Activated CD4-positive, alpha-beta T cell treated with anti-CD3 and anti-CD28 coated beads, Interleukin-2, amount 50 U/mL, for 48 hours (primary cell): ENCODE measurements around the gene ITPK1.
"Not testable (repeated sequence)": the region's sequence is repeated elsewhere in the genome, so short reads cannot be mapped to it uniquely, and the experiment has no call there.

ENCODE experiments used
- DNase-seq, 2 experiments: peaks; one replicate each; pipeline ENCODE4 v3.0.0-alpha.2; 2020

ITPK1 gene

DNA sequence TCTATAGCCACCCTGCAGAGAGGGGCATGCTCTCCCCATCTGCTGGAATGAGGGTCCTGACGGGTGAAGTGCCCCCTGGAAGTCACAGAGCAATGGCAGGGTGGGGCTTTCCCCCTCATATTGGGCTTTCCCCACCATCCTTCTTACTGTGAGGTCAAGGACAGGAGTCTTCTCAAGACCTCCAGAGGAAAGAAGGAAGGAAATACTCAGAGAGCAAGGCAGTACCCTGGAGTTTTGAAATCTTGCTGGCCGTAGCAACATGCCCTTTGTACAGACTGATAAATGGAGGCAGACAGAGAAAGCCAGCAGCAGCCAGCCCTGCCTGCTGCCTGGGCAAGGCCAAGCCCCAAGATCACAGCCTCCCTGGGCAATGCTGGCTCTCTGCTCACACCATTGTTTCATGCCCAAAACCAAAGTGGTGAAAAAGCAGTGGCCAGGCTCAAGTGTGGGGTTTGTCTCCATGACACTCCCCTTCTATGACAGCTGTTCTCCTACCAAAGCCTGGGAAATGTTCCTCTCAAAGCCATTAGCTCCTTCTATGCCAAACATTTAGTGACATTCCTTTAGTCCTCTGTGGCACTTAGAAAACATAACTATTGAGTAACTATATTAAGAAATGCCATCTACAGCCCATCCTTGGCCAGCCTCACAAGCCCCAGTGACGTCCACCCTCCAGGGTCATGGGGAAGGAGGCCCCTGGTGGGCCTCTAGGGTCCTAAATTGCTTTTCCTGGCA lies 13.2 kb upstream of the ITPK1 start:
- no peak for DNase-seq

DNA sequence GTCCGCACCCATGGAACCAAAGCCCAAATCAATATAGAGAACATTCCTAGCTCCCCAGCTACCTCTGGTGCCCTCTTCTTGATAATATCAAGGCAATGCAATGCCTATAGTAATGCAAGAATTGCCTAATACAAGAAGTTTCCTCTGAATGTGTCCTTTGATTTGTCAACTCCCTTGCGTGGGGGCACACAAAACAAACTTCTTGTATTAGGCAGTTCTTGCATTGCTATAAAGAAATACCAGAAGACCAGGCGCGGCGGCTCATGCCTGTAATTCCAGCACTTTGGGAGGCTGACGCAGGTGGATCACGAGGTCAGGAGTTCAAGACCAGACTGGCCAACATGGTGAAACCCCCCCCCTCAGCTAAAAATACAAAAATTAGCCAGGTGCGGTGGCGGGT lies 10.4 kb upstream of the ITPK1 start:
- no peak for DNase-seq

DNA sequence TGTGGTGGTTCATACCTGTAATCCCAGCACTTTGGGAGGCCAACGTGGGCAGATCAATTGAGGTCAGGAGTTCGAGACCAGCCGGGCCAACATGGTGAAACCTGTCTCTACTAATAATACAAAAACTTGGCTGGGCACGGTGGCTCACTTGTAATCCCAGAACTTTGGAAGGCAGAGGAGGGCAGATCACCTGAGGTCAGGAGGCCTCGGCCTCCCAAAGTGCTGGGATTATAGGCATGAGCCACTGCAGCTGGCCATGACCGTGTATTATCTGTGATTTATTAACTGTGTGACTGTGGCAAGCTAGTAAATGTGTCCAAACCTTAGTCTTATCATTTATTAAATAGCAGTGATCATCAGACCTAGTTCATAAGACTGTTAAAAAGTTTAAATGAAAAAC lies 7.1 kb upstream of the ITPK1 start:
- DNase-seq: no peak

DNA sequence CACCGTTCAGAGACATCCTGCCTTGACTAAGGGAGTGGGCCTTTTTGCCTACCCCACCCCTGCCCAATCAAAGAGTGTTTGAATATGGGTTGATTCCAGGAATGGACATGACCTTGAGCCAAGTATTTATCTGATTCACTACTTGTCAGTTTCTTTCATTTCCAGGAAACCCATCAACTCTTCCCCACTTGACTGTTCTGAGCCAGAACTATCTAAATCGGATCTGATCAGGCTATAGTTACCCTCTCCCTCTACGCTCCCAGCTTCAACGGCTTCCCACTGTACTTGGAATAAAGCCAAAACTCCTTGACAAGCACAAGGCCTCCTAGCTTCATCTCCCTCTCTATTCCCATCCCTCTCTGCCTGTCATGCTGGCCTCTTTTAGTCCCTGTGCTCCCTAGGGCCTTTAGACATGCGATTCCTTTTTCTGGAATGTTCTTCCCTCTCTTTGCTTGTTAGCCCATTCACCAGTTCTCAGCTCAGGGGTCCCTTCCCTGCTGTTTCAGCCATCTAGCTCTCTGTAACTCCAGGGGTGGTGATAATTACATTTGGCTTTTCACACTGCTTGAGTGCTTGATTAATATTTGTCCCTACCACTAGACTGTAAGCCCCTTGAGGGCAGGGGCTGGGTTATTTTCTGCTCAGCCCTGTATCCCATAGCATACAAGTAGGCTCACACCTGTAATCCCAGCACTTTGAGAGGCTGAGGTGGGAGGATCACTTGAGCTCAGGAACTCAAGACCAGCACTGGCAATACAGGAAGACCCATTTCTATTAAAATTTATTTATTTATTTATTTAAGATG lies 5.5 kb upstream of the ITPK1 start:
- DNase-seq: no peak

DNA sequence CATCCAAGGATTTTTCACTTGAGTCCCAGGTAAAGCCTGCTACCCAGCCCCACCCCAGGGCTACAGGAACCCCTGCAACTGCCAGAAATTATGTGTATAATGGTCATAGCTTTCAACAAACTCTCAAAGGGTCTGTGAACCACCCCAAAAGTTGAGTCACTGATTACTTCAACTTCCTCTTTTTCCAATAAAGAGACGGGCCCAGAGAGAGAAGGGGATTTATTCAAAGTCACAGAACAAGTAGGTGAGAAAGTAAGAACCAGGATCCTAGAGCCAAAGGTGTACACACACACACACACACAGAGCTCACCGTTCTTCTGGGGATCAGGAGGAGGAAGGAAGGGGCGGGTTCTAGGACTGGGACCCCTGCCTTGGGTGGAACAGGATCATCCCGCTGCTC lies 4.8 kb upstream of the ITPK1 start:
- no peak for DNase-seq

DNA sequence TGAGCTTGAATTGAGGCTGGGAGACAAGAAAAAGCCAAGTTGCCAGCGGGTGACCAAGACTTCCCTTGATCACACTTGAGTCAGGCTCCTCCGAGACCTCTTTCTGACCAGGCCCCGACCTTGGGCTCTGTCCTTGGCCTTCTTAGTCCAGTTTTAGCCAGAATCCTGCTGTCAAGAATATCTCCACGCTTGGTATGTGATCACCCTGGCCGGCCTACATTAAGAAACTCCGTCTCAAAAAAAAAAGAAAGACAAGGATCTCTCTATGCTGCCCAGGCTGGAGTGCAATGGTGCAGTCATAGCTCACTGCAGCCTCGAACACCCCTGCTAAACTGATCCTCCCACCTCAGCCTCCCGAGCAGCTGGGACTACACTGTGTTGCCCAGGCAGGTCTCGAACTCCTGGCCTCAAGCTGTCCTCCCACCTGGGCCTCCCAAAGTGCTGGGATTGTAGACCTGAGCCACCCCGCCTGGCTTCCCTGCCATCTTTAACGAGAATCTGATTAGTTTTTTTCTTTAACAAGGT lies 1.0 kb upstream of the ITPK1 start:
- DNase-seq: no peak

DNA sequence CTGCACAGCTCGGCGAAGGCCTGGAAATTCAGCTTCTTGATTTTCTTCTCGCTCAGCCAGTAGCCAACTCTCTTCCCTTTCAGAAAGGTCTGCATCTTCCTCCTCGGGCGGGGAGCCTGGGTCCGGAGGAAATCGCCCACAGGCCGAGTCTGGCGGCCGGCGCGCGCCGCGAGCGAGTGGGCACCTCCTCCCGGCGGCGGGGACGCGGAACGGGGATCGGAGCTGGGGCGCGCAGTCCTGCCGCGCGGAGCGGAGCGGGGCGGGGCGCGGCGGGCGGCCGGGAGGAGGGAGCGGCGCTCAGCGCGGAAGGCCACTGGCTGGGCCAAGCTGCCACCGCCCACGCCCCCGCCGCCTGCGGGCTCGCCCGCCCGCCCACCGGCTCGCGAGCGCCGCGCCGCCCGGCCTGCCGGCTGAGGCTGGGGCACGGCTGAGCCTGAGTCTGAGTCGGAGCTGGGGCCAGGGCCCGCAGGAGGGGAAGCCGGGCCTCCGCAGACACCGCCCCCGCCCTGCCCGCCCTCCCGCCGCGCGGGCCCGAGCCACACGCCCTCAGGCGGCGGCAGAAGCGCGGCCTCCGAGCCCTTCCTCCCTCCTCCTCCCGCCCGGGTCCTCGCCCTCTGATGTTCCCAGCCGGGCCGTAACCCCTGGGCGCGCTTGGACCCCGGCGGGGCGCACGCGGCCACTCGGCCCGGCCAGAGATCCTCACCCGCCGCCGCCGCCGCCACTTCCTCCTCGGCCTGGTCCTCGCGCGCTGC lies 480 bp downstream of the ITPK1 start:
- peak; percentile 86 to 87 for DNase-seq

DNA sequence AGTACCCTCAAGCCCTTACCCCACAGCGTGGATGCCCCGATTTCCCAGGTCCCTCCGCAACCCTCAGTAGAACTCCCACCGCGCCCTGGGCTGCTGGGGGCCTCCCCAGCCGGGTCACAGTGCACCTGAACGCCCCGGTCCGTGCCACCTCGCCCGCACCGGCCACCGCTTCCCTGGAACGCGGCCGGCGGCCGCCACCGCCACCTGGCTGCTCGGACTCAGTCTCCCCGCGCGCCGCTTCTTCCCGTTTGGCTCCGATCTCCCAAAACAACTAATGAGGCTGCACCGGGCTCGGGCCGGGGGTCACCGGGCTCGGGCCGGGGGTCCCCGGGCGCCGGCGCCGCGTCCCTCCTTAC lies 1.0 kb downstream of the ITPK1 start:
- DNase-seq: no peak

DNA sequence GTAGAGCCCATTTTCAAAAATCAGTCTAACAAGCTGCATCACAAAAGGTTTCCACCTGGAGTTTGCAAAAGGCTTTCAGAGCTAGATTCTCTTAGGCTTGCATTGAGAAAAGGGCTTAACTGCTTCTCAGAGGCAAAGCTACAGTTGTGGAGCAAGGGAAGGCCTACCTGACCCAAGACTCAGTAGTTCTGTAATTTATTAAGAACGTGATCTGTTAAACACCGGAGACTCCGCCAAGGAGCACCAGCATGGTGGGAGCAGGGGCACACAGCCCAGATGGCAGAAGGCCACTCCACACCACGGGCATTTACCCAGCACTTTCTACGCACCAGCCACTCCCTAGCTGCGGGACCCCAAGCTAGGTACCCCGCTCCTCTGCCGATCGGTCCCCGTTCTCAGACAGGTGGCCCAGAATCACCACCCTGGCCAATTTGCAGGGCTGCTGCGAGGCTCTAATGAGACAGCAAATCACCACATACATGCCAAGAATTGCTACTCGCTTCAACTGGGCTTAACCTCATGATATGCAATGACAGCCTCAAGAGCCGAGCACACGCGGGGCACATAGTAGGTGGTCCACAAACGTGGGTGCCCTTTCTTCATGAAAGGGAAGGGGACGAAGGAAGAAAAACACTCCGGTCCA lies 1.5 kb downstream of the ITPK1 start:
- no peak for DNase-seq

DNA sequence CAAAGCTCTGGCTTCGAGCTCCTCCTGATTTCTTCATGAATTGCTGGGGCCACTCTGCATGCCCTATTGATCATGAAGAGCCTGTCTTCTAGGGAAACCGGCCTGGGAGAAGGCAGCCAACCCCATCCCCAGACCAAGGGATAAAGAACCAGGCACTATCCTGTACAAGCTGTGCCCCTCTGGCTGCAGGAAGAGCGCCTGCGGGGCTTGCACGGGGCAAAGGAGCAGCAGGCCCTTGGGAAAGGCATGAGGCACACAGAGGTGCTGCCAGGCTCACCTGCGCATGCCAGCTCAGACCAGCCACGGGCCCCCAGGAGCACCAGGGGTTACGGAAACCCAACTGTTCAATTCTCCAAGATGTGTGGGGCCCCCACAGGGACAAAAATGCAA lies 2.1 kb downstream of the ITPK1 start:
- peak in 1 of 2 experiments; percentile 8 for DNase-seq

DNA sequence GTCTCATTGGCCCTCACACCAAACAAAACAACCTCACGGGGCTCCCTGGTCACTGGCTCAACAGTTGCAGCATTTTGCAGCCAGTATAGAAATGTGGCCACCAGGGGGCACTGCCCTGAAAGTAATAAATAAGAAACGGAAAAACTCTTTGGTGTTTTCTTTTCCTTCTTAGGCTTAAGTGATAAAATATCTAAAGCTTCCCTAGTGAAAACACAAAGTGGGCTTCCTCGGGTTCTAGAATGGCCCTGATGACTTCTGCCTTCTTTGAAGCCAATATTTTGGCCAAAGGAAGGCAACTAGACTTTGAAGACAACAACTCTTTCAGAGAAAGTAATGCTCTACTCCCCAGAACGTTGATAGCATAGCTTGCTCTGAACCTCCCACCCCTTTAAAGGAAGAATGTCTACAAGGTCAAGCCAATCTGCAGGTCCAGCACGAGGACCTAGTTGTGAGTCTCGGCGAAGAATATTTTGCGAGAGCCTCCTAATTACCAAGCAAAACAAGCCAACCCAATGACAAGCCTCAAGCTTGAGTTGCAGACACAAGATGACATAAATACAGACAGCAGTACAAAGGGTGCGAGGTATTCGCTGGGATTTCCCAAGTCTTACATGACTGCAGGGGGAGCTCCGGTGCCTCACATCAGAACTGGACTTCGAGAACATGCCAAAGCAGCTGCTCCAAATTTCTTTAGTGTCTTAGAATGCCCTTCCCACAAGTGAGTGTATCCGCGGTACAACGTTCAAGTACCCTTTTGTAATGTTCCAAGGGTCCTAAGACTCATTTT lies 2.6 kb downstream of the ITPK1 start:
- peak; percentile 82 to 88 for DNase-seq

DNA sequence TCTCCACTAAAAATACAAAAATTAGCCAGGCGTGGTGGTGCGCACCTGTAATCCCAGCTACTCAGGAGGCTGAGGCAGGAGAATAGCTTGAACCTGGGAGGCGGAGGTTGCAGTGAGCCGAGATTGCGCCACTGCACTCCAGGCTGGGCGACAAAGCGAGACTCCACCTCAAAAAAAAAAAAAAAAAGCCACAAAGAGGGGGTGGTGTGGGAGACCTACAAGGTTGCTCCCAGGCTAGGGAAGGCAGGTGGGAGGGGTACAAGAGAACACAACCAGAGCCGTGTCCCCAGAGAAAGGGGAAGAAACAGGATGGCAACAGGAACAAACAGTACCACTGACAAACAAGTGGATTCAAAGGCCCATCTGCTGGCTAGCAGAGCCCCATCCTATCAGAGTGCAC lies 4.2 kb downstream of the ITPK1 start:
- DNase-seq: not testable (repeated sequence)

DNA sequence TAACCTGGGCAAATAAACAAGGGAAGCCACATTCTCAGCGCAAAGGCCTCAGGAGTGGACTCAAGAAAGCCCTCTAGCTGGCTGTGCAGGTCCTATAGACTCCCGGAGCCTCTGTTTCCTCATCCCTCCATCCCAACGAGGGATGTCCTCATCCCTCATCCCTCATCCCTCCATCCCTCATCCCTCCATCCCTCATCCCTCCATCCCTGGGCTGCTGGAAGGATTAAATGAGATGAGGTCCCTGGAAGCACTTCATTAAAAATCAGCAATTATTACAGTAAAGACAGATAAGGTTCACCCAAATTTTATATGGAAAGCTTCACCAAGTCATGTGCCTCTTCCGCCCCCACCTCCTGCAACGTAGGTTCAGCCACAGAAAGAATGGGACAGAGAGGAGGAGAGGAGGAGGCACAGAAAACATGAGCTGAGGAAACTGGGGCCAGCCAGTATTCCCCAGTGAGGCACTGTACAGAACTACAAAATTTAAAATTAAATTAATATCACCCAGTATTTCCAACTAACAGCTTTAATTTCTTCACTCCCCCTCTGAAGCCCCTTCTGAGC lies 4.8 kb downstream of the ITPK1 start:
- no peak for DNase-seq

DNA sequence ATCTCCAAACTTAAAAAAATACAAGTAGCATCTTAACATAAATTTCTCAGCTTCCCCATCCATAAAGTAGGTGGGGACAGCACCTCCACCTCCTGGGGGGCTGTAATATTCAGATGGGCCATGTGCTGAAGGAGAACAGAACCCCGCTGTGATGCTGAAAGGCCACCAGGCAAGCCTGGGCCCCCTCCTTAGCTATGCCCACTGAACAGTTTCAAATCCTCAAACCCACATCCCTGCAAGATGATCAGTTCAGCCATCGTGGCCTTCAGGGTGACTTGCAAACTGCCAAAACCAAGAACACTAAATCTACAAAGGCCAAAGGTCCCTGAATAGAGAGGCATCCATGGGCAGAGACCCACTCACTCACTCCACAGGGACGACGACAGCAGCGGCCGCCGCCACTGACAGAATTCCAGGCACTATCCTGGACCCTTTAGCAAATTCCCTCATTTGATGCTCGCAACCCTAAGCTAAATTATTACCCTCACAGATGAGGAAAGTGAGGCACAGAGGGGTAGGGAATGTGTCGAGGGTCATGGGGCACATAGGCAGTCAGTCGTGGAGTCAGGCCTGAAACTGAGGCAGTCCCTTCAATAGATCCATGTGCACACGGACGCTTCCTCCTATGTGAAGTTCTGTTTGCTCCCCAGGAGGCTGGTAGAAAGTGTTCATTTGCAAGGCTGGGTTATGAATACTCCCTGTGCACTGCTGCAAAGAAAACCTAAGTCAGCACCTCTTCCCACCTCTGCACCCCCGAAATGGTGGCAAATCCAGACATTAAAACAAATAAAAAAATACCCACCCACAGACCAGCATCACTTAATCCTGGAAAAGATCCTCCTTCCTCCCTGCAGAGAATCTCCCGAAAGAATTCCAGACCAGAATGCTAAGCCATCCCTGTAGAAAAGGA lies 5.9 kb downstream of the ITPK1 start:
- no peak for DNase-seq

DNA sequence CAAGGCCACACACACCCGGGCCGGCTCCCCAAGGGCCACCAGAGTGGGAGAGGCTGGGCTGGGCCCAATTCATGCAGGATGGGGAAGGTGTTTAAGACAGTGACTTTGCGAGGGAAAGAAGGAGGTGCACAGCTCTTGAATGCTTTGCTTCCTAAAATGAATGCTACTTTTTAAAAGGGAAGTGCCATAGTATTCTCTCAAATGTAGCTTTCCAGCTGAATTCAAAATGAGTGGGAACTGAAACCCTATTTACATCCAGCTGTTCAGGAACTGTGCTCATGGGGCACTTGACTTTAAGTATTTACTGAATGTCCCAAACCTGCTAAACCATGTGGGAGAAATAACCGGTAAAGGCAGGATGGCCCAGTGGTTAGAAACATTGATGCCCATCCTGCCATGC lies 7.6 kb downstream of the ITPK1 start:
- DNase-seq: no peak

DNA sequence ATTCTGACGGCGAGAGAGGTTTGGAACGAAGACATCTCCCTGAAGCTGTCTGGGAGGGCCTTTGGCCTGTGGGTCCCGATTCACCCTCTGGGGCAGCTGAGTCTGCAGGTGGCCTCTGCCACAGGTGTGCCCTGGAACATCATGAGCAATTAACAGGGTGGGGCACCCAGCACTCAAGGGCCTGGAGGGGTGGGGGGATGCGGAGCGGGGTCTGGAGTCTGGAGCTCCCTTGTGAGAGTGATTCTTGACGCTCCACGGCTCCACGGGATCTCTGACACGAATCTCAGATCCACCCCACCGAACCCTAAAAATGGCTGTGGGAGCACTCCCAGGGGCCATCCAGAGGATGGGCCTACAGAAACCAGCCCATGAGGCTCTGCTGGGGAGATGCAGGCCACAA lies 8.3 kb downstream of the ITPK1 start:
- no peak for DNase-seq

DNA sequence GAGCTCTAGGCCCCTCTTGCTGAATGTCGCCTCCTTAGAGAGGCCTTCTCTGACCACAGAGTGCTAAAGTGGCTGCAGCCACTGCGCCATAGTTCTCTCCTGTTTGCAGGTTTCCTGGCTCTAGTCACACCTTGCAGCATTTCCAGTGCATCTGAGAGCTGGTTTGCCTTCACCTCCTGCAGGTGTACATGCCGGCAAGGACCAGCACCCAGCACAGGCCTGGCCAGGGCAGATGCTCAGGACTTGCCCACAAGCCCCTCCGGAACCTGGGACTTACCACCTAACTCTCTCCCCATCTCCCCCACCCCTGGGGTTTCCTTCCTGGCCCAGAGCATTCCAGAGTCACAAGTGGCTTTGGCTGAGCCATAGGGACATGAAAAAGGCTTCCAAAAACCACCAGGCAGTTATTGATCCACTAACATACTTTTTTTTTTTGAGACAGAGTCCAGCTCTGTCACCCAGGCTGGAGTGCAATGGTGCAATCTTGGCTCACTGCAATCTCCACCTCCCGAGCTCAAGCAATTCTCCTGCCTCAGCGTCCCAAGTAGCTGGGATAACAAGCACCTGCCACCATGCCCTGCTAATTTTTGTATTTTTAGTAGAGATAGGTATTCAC lies 9.1 kb downstream of the ITPK1 start:
- no peak for DNase-seq

DNA sequence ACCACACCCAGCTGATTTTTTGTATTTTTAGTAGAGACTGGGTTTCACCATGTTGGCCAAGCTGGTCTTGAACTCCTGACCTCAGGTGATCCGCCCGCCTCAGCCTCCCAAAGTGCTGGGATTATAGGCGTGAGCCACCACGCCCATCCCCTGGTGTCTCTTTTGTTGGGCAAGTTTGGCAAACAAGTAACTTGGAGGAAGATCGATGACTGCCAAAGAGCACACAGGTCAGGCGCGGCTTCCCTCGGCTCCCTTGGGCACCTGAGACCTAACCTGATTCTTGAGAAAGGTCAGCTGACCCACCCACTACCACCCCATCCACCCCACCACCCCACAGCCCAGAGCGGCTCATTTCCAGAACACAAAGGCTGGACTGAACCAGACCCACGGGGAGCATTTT lies 9.9 kb downstream of the ITPK1 start:
- not testable (repeated sequence) for DNase-seq

DNA sequence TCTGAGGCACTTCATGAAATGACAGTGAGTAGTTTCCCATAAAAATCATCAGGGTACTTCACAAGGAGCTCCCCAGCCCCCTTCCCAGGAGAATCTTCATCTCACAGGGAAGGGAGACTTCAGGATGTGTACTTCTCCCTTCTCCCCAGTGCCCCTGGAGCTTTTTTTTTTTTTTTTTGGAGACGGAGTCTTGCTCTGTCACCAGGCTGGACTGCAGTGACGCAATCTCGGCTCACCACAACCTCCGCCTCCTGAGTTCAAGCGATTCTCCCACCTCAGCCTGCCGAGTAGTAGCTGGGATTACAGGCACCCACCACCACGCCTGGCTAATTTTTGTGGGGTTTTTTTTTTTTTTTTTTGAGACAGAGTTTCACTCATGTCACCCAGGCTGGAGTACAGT lies 10.4 kb downstream of the ITPK1 start:
- no peak for DNase-seq

DNA sequence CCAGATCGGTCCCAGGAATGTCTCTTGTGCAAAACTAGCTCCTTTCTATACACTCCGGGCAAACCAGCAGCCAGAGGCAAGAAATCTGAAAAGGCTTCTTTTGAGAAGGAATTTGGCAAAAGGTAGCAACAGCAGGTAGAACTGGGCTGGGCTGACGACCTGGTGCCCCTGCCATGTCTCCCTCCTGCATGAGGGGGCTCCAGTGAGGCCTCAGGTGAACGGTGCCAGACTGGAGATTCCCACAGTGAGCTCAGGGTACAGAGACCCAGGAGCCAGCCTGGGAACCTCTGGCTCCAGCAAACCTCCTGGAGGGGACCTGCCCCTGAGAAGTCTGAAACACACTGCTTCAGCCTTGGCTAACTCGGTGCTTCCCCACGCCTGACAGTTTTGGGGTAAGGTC lies 10.8 kb downstream of the ITPK1 start:
- DNase-seq: no peak
